ENCODE results near the gene ZNF282.
"Not testable (repeated sequence)": the region's sequence is repeated elsewhere in the genome, so short reads cannot be mapped to it uniquely, and the experiment has no call there.

ZNF282 gene

GRCh38 chr7:149225106-149225505 is 29.8 kb downstream of the ZNF282 start:
- peaks cover 4% of the 10 kb centered on the region in 2 experiments for H3K4me1 ChIP-seq (ENCODE audit: control insufficient read depth in 1 of 2, insufficient read depth in 2 of 2, low read length in 2 of 2)
- no peaks in the 10 kb centered on the region for H3K27me3 ChIP-seq (ENCODE audit: insufficient read depth, low read length)
- no peak overlapping the region for H4K91ac ChIP-seq (ENCODE audit: low read depth, low read length)
- H3K79me1 ChIP-seq (ENCODE audit: low read length) = peaks cover 3% of the 10 kb centered on the region
- H2BK5ac ChIP-seq (ENCODE audit: low read depth, low read length, poor library complexity) = no peak overlapping the region
- H3K9ac ChIP-seq (ENCODE audit: low read length) = no peak overlapping the region
- no peak overlapping the region for H2AFZ ChIP-seq (ENCODE audit: insufficient read depth, low read length, poor library complexity)
- no peak overlapping the region for H3K4ac ChIP-seq (ENCODE audit: low read depth, low read length)
- H3K4me3 ChIP-seq (ENCODE audit: low read depth, low read length) = no peak overlapping the region
- H3K4me2 ChIP-seq (ENCODE audit: low read length) = no peak overlapping the region
- no peaks in the 10 kb centered on the region for H3K79me2 ChIP-seq (ENCODE audit: control insufficient read depth, insufficient read depth, low read length, poor library complexity)
- H3K14ac ChIP-seq (ENCODE audit: low read length) = no peak overlapping the region
- no peak overlapping the region for H2AK5ac ChIP-seq (ENCODE audit: low read length)
- H3K27ac ChIP-seq (ENCODE audit: low read depth, low read length) = no peak overlapping the region
- no peak overlapping the region for H4K8ac ChIP-seq (ENCODE audit: low read depth, low read length)
- H3K18ac ChIP-seq (ENCODE audit: low read length) = no peak overlapping the region
- no peak overlapping the region for H2BK12ac ChIP-seq (ENCODE audit: low read length)
- no peak overlapping the region for H3K23ac ChIP-seq (ENCODE audit: low read length)
- no peak overlapping the region for H2BK120ac ChIP-seq (ENCODE audit: insufficient read depth, low read length, poor library complexity)
- no peak overlapping the region for H4K12ac ChIP-seq (ENCODE audit: low read depth, low read length)
- H3K36me3 ChIP-seq (ENCODE audit: control insufficient read depth in 1 of 2, insufficient read depth in 2 of 2, low read length in 2 of 2) = peaks cover 23 to 33% of the 10 kb centered on the region in 2 experiments
- H3K9me3 ChIP-seq (ENCODE audit: insufficient read depth, low read depth, low read length) = no peaks in the 10 kb centered on the region
- no CpG with 5 or more reads among the region's 19 CpGs for WGBS (ENCODE audit: extremely low coverage, insufficient coverage, insufficient read length)
- DNase-seq = no peak

- Histone ChIP-seq H3K27me3 (ENCODE audit: insufficient read depth, low read length) (no peaks in the 10 kb centered on the region), H3K4me3 (ENCODE audit: low read depth, low read length) (no peak overlapping the region), H3K79me1 (ENCODE audit: low read length) (peaks cover 3% of the 10 kb centered on the region), H2BK12ac (ENCODE audit: low read length) (no peak overlapping the region), H3K9me3 (ENCODE audit: insufficient read depth, low read depth, low read length) (no peaks in the 10 kb centered on the region), H3K4me1 (ENCODE audit: control insufficient read depth in 1 of 2, insufficient read depth in 2 of 2, low read length in 2 of 2) (no peaks in the 10 kb centered on the region), H2AK5ac (ENCODE audit: low read length) (no peak overlapping the region), H4K8ac (ENCODE audit: low read depth, low read length) (no peak overlapping the region), H3K4me2 (ENCODE audit: low read length) (no peak overlapping the region), H3K36me3 (ENCODE audit: control insufficient read depth in 1 of 2, insufficient read depth in 2 of 2, low read length in 2 of 2) (peaks cover 23 to 33% of the 10 kb centered on the region in 2 experiments), H3K18ac (ENCODE audit: low read length) (no peak overlapping the region), H3K79me2 (ENCODE audit: control insufficient read depth, insufficient read depth, low read length, poor library complexity) (no peaks in the 10 kb centered on the region), H3K27ac (ENCODE audit: low read depth, low read length) (no peak overlapping the region), H3K23ac (ENCODE audit: low read length) (no peak overlapping the region), H2AFZ (ENCODE audit: insufficient read depth, low read length, poor library complexity) (no peak overlapping the region), H2BK120ac (ENCODE audit: insufficient read depth, low read length, poor library complexity) (no peak overlapping the region), H3K4ac (ENCODE audit: low read depth, low read length) (no peak overlapping the region), H4K12ac (ENCODE audit: low read depth, low read length) (no peak overlapping the region), H4K91ac (ENCODE audit: low read depth, low read length) (no peak overlapping the region), H3K14ac (ENCODE audit: low read length) (no peak overlapping the region), H3K9ac (ENCODE audit: low read length) (no peak overlapping the region), H2BK5ac (ENCODE audit: low read depth, low read length, poor library complexity) (no peak overlapping the region)
- no peak for DNase-seq
- no CpG with 5 or more reads among the region's 22 CpGs for WGBS (ENCODE audit: extremely low coverage, insufficient coverage, insufficient read length)
Measured at GRCh38 chr7:149225656-149226055, 30.3 kb downstream of the ZNF282 start.

GRCh38 chr7:149226366-149226765 is 31.0 kb downstream of the ZNF282 start:
- H3K4me3 ChIP-seq (ENCODE audit: low read depth, low read length); H2AFZ ChIP-seq (ENCODE audit: insufficient read depth, low read length, poor library complexity); H2BK12ac ChIP-seq (ENCODE audit: low read length); H3K14ac ChIP-seq (ENCODE audit: low read length); H3K4me2 ChIP-seq (ENCODE audit: low read length); H3K79me2 ChIP-seq (ENCODE audit: control insufficient read depth, insufficient read depth, low read length, poor library complexity); H3K18ac ChIP-seq (ENCODE audit: low read length); H3K79me1 ChIP-seq (ENCODE audit: low read length); H2BK5ac ChIP-seq (ENCODE audit: low read depth, low read length, poor library complexity); H3K23ac ChIP-seq (ENCODE audit: low read length); H4K12ac ChIP-seq (ENCODE audit: low read depth, low read length); H3K9ac ChIP-seq (ENCODE audit: low read length); H3K27ac ChIP-seq (ENCODE audit: low read depth, low read length); H3K4me1 ChIP-seq (ENCODE audit: control insufficient read depth in 1 of 2, insufficient read depth in 2 of 2, low read length in 2 of 2); H2AK5ac ChIP-seq (ENCODE audit: low read length); H4K8ac ChIP-seq (ENCODE audit: low read depth, low read length); H3K4ac ChIP-seq (ENCODE audit: low read depth, low read length); H3K27me3 ChIP-seq (ENCODE audit: insufficient read depth, low read length); H2BK120ac ChIP-seq (ENCODE audit: insufficient read depth, low read length, poor library complexity); H4K91ac ChIP-seq (ENCODE audit: low read depth, low read length); H3K9me3 ChIP-seq (ENCODE audit: insufficient read depth, low read depth, low read length): not testable (repeated sequence)
- DNase-seq = peak; percentile 62 to 74
- WGBS (ENCODE audit: extremely low coverage, insufficient coverage, insufficient read length) = no CpG with 5 or more reads among the region's 17 CpGs
- peaks cover 19 to 29% of the 10 kb centered on the region in 2 experiments for H3K36me3 ChIP-seq (ENCODE audit: control insufficient read depth in 1 of 2, insufficient read depth in 2 of 2, low read length in 2 of 2)

GRCh38 chr7:149226840-149227494 is 31.6 kb downstream of the ZNF282 start:
- Histone ChIP-seq H3K23ac (ENCODE audit: low read length) (no peak overlapping the region), H3K4me1 (ENCODE audit: control insufficient read depth in 1 of 2, insufficient read depth in 2 of 2, low read length in 2 of 2) (no peaks in the 10 kb centered on the region), H3K4ac (ENCODE audit: low read depth, low read length) (no peak overlapping the region), H3K79me1 (ENCODE audit: low read length) (no peaks in the 10 kb centered on the region), H2BK120ac (ENCODE audit: insufficient read depth, low read length, poor library complexity) (no peak overlapping the region), H2BK12ac (ENCODE audit: low read length) (no peak overlapping the region), H3K9ac (ENCODE audit: low read length) (no peak overlapping the region), H2AK5ac (ENCODE audit: low read length) (no peak overlapping the region), H2AFZ (ENCODE audit: insufficient read depth, low read length, poor library complexity) (no peak overlapping the region), H3K27ac (ENCODE audit: low read depth, low read length) (no peak overlapping the region), H3K36me3 (ENCODE audit: control insufficient read depth in 1 of 2, insufficient read depth in 2 of 2, low read length in 2 of 2) (peaks cover 14 to 26% of the 10 kb centered on the region in 2 experiments), H3K4me3 (ENCODE audit: low read depth, low read length) (no peak overlapping the region), H3K27me3 (ENCODE audit: insufficient read depth, low read length) (no peaks in the 10 kb centered on the region), H3K18ac (ENCODE audit: low read length) (no peak overlapping the region), H3K4me2 (ENCODE audit: low read length) (no peak overlapping the region), H3K14ac (ENCODE audit: low read length) (no peak overlapping the region), H4K8ac (ENCODE audit: low read depth, low read length) (no peak overlapping the region), H4K12ac (ENCODE audit: low read depth, low read length) (no peak overlapping the region), H2BK5ac (ENCODE audit: low read depth, low read length, poor library complexity) (no peak overlapping the region), H4K91ac (ENCODE audit: low read depth, low read length) (no peak overlapping the region), H3K79me2 (ENCODE audit: control insufficient read depth, insufficient read depth, low read length, poor library complexity) (no peaks in the 10 kb centered on the region), H3K9me3 (ENCODE audit: insufficient read depth, low read depth, low read length) (no peaks in the 10 kb centered on the region)
- DNase-seq = no peak
- no CpG with 5 or more reads among the region's 6 CpGs for WGBS (ENCODE audit: extremely low coverage, insufficient coverage, insufficient read length)
